SK-N-SH treated with all-trans-retinoic acid at 6 μM for 48 hours (cell line): ENCODE measurements around the gene TMEM185B.

Experiments used
- ATAC-seq: fragments of 200-7000 bp; cut with Tn5 transposase; 3 replicates; pipeline ENCODE4 v1.9.1; 2020; ENCODE audit warnings: mild to moderate bottlenecking, moderate library complexity
- ARNTL ChIP-seq: fragments of 450-650 bp; formaldehyde crosslinking; IDR thresholded peaks from 2 replicates; pipeline ENCODE4 v1.5.0; 2020; ENCODE audit warnings: low read depth, mild to moderate bottlenecking, moderate library complexity, borderline replicate concordance
- BACH2 ChIP-seq: fragments of 250-450 bp; sonication (Bioruptor Pico); IDR thresholded peaks from 2 replicates; pipeline ENCODE4 v1.9.0; 2021; ENCODE audit warnings: mild to moderate bottlenecking, borderline replicate concordance
- CREB5 ChIP-seq: fragments of 250-450 bp; sonication (Bioruptor Pico); IDR thresholded peaks from 2 replicates; pipeline ENCODE4 v1.5.1; 2020; ENCODE audit warnings: low read depth, mild to moderate bottlenecking, moderate library complexity
- CSRNP3 ChIP-seq: fragments of 250-450 bp; sonication (Bioruptor Pico); IDR thresholded peaks from 2 replicates; pipeline ENCODE4 v1.5.1; 2021; ENCODE audit warnings: mild to moderate bottlenecking, moderate library complexity
- ESRRG ChIP-seq: fragments of 250-450 bp; sonication (Bioruptor Pico); IDR thresholded peaks from 2 replicates; pipeline ENCODE4 v1.6.1; 2021; ENCODE audit warnings: mild to moderate bottlenecking
- GLIS3 ChIP-seq: fragments of 250-450 bp; sonication (Bioruptor Pico); IDR thresholded peaks from 2 replicates; pipeline ENCODE4 v1.5.0; 2020; ENCODE audit warnings: mild to moderate bottlenecking, moderate library complexity
- ISL1 ChIP-seq: fragments of 250-450 bp; sonication (Bioruptor Pico); IDR thresholded peaks from 2 replicates; pipeline ENCODE4 v2.1.2; 2022; ENCODE audit warnings: mild to moderate bottlenecking, moderate library complexity
- OSR1 ChIP-seq: fragments of 250-450 bp; sonication (Bioruptor Pico); IDR thresholded peaks from 2 replicates; pipeline ENCODE4 v1.8.0; 2022; ENCODE audit warnings: moderate library complexity, mild to moderate bottlenecking, inconsistent platforms
- POU6F1 ChIP-seq: fragments of 250-450 bp; sonication (Bioruptor Pico); IDR thresholded peaks from 2 replicates; pipeline ENCODE4 v1.8.0; 2021; ENCODE audit warnings: low read depth, mild to moderate bottlenecking, moderate library complexity, borderline replicate concordance
- PPARA ChIP-seq: fragments of 250-450 bp; sonication (Bioruptor Pico); IDR thresholded peaks from 2 replicates; pipeline ENCODE4 v1.5.0; 2020; ENCODE audit warnings: mild to moderate bottlenecking, borderline replicate concordance
- RARB ChIP-seq: fragments of 250-450 bp; sonication (Bioruptor Pico); IDR thresholded peaks from 2 replicates; pipeline ENCODE4 v1.8.0; 2021; ENCODE audit warnings: mild to moderate bottlenecking, moderate library complexity
- SNAI2 ChIP-seq: fragments of 250-450 bp; sonication (Bioruptor Pico); IDR thresholded peaks from 2 replicates; pipeline ENCODE4 v1.5.0; 2020; ENCODE audit warnings: mild to moderate bottlenecking, moderate library complexity
- TCF4 ChIP-seq: fragments of 250-450 bp; sonication (Bioruptor Pico); IDR thresholded peaks from 2 replicates; pipeline ENCODE4 v1.8.0; 2021; ENCODE audit warnings: mild to moderate bottlenecking, moderate library complexity, borderline replicate concordance
- TSHZ2 ChIP-seq: fragments of 250-450 bp; sonication (Bioruptor Pico); IDR thresholded peaks from 2 replicates; pipeline ENCODE4 v1.5.0; 2020; ENCODE audit warnings: mild to moderate bottlenecking, moderate library complexity
- ZFP3 ChIP-seq: fragments of 250-450 bp; sonication (Bioruptor Pico); IDR thresholded peaks from 2 replicates; pipeline ENCODE4 v1.5.0; 2020; ENCODE audit warnings: mild to moderate bottlenecking, moderate library complexity
- ZFP30 ChIP-seq: fragments of 450-650 bp; formaldehyde crosslinking; IDR thresholded peaks from 2 replicates; pipeline ENCODE4 v1.5.0; 2022; ENCODE audit warnings: mild to moderate bottlenecking, moderate library complexity
- ZNF565 ChIP-seq: fragments of 450-650 bp; formaldehyde crosslinking; conservative IDR thresholded peaks from 2 replicates; pipeline ENCODE4 v1.5.0; 2020; ENCODE audit warnings: low read depth, mild to moderate bottlenecking, moderate library complexity
- ZNF70 ChIP-seq: fragments of 450-650 bp; formaldehyde crosslinking; IDR thresholded peaks from 2 replicates; pipeline ENCODE4 v1.5.0; 2020; ENCODE audit warnings: mild to moderate bottlenecking, moderate library complexity
- ZNF8 ChIP-seq: fragments of 450-650 bp; formaldehyde crosslinking; IDR thresholded peaks from 2 replicates; pipeline ENCODE4 v1.5.0; 2020; ENCODE audit warnings: mild to moderate bottlenecking, moderate library complexity

Gene TMEM185B

GRCh38 chr2:120258196-120258595, 35.0 kb upstream of the TMEM185B start:
- TF ChIP-seq ZFP3 (CRISPR knock-in tag): no peak
- no peak for TF ChIP-seq POU6F1 (CRISPR knock-in tag)
- TF ChIP-seq CSRNP3: no peak
- no peak for TF ChIP-seq OSR1 (CRISPR knock-in tag)
- no peak for TF ChIP-seq ISL1 (CRISPR knock-in tag)
- TF ChIP-seq TSHZ2 (CRISPR knock-in tag): no peak
- TF ChIP-seq ESRRG (CRISPR knock-in tag): no peak
- TF ChIP-seq RARB: no peak
- no peak for TF ChIP-seq TCF4
- no peak for TF ChIP-seq ZFP30 (CRISPR knock-in tag)
- TF ChIP-seq ZNF70 (CRISPR knock-in tag): no peak
- no peak for TF ChIP-seq PPARA (CRISPR knock-in tag)
- TF ChIP-seq ZNF8 (CRISPR knock-in tag): no peak
- TF ChIP-seq SNAI2 (CRISPR knock-in tag): no peak
- ATAC-seq: no peak

- TF ChIP-seq BACH2 (CRISPR knock-in tag) (no peak), ZFP3 (CRISPR knock-in tag) (no peak)
- ATAC-seq: no peak
Observed at GRCh38 chr2:120257522-120257921, 34.3 kb upstream of the TMEM185B start.

GRCh38 chr2:120256651-120257000, 33.4 kb upstream of the TMEM185B start:
- ATAC-seq: no peak
- no peak for TF ChIP-seq ARNTL (CRISPR knock-in tag)
- no peak for TF ChIP-seq GLIS3 (CRISPR knock-in tag)
- TF ChIP-seq BACH2 (CRISPR knock-in tag): no peak
- no peak for TF ChIP-seq ZFP3 (CRISPR knock-in tag)
- TF ChIP-seq OSR1 (CRISPR knock-in tag): no peak
- TF ChIP-seq ZNF70 (CRISPR knock-in tag): no peak

- no peak for ATAC-seq
- TF ChIP-seq POU6F1 (CRISPR knock-in tag): no peak
- no peak for TF ChIP-seq ZNF8 (CRISPR knock-in tag)
- no peak for TF ChIP-seq TSHZ2 (CRISPR knock-in tag)
- no peak for TF ChIP-seq ZFP30 (CRISPR knock-in tag)
- no peak for TF ChIP-seq CREB5 (CRISPR knock-in tag)
- TF ChIP-seq ZNF565: no peak
Observed at GRCh38 chr2:120255986-120256650, 32.9 kb upstream of the TMEM185B start.
